Measurements from ENCODE around the gene ECM2.

The ECM2 gene

DNA sequence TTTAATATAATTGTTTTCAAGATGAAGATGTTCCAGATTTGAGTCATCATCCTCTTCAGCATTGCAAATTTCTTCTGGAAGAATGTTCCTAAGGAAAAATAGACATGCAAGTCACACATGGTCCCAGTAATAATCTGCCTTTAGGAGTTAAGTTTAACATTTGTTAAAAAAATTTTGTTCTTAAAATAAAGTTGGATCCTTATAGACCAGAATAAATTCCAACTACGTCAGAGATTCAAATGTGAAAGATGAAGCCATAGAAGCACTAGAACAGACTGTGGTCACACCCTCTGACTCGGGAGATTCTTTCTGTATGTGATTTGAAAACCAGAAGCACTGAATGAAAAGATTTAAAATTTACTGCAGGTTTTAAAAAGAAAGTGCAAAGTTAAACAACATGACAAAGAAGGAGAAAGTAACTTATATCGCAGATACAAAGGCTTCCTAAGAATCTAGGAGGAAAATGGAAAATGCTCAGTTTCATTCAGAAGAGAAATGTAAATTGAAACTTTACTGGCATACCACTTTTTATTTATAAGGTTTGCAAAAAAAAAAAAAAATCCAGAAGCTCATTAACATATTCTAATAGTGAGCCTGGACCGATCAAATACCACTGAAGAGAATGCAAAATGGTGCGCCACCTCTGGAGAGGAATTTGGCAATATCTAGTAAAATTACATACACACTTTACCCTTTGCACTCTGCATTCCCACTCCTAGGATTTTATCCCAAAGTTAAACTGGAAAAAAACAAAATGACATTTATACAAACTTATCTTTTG is 39.2 kb downstream of the ECM2 start:
- DNase-seq: no peak

DNA sequence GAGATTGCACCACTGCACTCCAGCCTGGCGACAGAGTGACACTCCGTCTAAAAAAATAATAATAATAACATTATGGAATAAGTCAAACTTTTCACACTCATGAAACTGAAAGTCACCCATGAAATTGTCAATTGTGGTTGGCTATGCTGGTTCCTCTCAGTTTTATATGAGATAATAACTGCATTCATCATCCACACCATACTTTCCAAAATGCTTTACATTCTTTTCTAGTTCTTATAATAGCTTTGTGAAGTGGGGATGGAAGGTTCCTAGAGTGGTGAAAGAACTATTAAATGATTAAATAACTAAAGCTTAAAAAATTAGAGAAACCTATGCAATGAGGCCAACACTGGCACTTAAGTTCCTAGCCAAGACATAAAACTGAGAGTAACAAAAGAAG is 40.9 kb downstream of the ECM2 start:
- DNase-seq: no peak

DNA sequence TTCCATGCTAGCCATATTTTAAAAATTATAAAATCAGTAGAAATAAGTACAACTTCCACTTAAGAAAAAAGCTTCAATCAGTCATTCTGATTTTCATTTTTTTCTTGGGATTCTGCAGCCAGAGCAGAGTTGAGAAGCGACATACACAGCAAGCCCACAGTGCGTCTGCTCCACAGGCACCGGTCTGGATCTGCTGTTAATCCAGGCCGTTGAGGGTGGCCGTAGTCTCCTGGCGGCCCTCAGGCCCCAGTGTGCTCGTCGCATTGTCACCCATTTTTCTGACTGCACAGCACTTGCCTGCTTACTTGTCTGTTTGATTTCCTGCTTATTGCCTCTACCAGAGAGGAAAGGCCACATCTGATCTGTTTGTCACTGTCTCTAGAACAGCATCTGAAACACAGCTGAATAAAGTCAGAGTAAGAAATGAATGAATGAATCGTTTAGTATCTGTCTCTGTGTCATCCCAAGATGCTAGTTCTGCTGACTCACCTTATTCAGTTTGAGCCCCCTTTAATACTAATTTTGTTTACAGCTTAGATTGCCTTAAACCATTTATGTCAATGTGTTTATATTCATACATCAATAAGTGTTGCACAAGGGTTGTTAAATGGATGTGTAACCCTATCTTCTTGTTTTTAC is 41.9 kb downstream of the ECM2 start:
- DNase-seq: no peak

DNA sequence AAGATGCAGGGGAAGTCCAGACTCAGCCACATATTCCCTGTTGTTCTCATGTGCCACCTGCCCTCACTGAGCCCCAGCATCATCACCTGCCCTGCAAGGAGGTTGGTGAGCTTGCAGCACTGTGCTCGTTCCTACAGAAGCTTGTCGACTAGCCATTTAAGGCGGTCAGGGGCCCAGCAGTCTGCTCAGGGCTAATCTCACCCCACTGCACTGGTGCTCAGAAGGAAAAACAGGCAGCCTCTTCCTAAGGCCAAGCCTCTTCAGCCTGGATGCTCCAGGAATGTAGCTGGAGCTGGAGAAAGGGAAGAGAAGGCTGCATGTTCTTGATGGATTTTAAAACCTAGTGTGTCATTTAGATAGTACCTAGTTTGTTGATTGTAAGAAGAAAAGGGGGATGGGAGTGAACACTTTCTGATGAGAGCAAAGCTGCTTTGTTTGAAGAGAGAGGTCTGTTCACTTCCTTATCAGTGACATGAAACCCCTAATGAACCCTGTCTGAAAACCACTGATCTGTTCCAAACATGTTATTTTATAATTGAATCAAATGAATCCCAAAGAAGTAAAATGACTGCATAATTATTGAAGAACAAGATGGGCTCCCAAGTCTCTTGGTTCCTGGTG is 42.9 kb downstream of the ECM2 start:
- no peak for DNase-seq

DNA sequence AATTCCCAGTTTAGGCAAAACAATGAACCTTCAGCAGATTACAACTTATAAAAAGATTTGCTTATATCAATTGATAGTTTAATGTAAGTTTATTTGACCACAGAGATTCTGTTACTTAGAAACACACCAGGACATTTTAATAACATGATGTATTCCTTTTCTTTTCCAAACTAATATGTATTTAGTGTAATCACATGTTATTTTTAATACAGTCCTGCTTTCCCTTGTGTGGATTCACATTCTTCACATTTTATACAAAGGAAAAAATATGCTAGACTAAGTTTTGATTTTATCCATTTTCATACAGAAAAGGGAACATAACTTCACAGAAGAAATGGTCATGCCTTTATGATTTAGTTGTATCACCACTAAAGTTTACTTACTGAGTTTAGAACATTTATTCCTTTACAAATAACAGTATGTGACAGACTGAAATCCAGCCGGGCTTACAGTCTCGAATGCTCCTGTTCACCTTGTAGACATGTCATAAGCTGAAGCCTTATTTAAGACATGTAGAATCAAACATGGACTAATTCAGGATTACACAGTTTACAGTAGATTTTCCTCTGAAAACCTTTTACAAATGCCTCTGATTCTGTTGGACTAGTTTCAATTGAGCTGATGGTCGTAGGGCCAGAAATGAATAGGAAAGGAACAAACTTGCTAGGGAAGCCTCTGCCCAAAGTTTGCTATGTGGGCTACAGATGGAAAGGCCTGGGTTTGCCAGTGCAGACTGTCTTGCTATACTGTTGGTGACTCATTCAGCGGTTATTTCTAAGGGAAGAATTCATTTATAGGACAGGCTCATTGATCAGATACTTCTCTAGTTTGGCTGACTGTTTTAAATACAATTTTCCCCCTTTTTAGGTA is 46.9 kb downstream of the ECM2 start:
- no peak for DNase-seq

DNA sequence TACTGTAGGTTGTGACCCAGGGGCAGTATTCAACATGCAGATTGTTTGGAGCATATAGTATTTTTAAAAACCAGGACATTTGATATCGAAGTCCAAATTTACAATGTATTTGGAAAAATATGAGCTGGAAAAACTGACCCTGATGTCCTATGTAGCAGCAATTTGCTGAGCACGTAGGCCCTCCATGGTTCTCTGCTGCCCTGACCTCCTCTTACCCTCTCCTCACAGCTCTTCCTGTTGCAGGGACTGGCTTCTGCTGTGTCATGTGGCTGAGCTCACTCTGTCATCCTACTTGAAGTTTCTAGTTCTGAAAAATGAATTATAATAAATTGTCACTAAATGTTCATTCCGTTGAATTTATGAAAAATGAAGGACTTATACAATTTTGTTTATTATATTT is 49.4 kb downstream of the ECM2 start:
- DNase-seq: no peak

DNA sequence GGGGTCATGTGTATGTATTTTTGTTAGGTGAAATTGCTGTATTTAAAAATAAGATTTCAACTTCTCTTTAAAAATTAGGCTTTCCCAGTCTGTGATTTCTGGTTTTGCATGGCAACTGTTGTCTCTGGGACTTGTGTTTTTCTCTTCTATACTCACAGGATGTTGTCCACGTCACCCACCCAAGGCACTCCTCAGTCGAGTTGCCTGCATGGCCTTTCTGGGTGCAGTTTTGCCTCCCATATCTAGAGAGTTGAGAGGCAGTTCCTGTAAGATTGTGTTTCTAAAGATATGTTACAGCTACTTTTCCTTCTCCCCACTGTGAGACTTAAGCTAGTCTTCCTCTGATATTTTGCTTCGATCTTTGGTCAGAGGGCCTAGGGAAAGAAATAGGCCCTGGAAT is 51.2 kb downstream of the ECM2 start:
- no peak for DNase-seq

DNA sequence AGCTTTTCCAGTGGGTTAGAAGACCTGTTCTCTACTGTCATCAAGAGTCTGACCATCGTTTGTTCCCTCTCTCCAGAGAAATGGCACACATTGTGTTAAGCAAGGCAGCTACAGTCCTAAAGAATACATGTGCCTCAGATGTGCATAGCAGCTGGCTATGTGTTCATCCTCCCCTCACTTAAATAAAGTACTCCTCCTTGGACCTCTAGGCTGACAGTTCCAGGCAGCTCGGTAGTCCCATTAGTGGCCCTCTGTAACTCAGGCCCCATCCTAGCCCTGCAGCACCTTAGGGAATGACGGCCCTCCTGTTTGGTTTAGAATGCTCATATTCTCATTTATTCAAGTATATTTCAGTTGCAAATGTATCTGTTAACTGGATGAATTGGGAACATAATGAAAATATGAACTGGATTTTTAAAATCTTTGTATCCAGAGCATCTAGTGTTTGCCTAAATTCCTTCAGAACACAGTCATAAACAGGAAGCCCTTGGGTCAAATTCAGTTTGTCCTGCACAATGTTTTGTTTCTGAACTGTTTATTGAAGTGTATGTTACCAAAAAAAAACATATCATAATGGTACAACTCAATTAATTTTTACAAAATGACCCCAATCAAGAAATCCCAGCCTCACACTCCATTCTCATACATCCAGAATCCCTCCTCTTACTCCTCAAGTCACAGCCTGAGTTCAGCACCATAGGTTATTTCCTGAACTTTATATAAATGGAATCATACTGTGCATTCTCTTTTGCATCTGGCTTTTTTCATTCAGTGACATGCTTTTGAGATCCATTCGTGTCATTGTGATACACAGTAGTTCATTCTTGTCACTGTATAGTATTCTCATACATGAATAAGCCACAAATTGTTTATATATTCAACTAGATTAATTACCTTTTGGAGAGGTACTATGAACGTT is 51.9 kb downstream of the ECM2 start:
- DNase-seq: no peak

DNA sequence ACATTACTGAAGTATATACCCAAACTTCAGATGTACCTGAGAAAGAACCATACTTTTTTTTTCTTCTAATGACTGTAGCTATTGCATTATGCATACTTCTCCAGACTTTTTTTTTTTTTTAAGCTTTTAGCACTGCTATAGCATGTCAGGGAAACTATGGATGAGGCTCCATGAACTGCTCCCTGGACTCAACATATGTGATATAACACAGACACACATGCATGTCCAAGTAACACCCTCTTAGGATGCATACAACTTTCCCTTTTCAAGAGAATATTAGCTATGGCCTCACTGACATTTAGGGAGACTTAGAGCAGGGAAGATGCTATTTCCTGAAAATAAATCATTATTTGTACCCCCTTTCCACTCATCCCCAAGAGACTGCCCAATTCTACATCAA is 53.0 kb downstream of the ECM2 start:
- DNase-seq: no peak

DNA sequence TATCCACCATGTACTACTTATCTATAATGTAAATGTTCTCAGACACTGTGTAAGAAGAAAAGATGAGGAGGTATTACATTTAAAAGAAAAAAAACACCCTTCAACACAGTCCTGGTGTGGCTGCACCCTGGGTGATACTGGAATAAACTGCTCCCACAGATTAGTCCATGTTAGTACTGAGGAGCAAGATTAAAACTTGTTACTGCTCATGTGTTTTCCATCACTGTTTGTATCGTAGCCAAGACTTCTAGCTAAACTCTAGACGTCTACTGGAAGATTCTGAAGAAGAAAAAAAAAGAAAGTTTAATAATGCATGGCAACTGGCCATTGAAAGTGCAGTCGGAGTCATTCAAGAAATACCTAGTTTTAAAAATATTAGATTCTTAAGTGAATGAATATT is 53.5 kb downstream of the ECM2 start, which contains the start of gene ASPN:
Gene ASPN, minus strand, starts transcription at position 178 of the 400 bp plus-strand sequence.
- DNase-seq: no peak

DNA sequence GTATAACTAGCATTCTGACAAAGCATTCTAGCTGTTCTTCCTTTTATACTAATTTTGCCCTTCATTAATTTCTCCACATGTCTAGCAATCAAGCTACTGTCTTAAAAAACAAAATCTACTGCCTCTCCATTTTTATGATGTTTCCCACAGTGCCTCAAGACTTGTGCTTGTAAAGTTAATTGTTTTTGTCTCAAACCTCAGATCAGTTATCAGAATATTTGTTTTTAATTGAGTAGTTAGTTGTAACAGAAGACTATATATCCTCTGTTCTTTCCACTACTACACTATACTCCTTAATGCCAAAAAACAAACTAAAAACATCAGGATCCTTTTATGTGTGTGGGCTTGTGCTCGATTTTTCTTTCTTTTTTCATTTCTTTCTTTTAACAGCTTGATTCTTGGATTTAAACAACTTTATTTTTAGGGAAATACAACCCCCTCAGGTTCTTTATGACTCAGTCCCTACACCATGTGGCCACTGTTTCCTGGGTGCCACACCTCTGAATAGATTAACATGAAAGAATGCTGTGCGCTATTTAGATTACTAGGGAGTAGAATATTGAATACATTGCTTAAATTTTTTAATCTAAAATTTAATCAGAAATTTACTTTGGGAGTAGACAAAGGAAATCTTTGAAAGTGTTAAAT is 54.7 kb downstream of the ECM2 start:
- DNase-seq: no peak

DNA sequence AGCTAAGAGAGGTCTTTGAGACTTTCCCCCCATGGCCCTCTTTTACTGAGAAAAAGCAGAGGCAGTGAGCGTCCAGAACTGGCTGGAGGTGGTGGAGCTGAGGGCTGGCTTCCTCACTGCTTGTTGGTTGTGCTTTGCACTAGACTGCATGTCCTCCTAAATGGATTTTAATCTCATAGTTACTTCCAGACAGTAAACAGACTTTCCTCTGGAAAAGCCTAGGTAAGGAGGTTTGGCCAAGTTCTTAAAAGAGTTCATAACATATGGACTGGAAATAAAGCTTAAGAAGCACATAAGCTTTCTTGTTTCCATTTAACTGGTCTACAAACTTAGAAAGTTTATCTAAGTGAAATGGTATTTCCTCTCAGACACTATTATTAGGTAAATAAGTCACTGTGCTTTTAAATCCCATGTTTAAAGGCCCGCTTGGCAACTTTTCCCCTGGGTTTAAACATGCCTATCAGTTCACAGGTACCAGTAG is 55.5 kb downstream of the ECM2 start:
- no peak for DNase-seq

DNA sequence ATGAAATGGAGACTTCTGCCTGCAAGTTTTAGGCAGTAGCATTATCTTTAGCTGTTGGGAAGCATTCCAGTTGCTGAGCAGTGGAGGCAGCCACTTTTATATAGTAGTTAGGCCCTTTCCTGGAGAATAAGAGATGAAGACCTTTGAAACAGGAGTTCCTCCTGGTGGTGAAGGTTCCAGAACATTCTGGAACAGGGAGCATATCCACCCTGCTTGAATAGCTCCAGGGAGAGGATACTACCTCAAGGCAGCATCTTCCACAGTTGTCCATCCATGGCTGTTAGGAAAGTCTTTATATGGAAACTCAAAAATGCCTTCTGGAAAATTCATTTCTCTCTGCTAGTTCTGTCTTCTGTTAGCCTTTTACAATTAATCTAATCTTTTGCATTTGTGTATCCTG is 56.4 kb downstream of the ECM2 start:
- DNase-seq: no peak

DNA sequence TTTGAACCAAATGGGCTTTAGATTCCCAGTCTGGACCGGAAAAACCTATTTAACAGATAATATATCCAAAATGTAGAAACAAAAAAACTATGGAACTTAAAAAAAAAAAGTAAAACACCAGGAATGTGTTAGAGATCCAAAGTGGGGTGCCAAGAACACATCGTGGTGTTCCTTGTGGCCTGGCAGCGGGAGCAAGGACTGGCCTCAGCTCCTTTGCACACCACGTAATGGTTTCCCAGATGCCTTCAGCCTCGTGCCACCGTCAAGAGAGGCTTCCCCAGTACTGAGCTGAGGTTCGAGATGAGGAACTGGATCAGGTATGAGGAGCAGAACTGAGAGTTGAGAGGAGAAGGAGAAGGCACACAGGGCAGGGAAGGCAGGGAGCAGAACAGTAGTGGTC is 57.0 kb downstream of the ECM2 start:
- no peak for DNase-seq

DNA sequence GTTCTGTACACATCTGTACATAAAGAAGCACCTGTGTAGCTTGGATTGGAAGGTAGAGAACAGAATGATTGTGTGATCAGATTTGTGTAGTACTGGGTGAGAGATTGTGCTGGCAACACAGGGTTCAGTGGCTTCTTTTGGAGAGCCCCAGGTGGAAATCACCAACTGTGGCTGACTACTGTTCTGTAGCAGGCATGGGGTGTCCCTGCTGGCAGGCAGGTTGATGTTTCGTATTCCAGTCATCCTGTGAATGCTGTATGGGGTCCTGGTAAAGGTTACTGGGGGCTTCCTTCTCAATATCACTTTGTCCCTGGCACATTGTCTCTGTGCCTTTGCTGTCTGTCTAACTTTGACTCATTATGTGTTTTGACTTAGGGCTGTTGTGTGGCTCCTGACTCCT is 58.8 kb downstream of the ECM2 start:
- no peak for DNase-seq

DNA sequence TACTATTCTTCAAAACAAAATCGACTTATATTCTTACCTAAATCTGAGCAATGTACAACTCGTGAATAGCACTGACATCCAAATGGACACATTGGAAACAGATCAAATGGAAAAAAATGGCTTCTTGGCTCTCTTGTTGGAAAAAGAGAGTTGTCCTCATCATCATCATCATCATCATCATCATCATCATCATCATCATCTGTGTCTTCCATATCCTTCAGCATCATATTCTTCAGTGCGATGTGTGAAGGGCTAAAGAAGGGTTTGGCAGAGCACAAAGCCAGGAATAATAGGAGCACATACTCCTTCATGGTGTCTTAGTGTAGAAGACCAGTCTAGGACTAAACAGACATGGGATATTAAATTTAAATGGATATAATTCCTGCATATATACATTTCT is 61.2 kb downstream of the ECM2 start:
- DNase-seq: no peak

DNA sequence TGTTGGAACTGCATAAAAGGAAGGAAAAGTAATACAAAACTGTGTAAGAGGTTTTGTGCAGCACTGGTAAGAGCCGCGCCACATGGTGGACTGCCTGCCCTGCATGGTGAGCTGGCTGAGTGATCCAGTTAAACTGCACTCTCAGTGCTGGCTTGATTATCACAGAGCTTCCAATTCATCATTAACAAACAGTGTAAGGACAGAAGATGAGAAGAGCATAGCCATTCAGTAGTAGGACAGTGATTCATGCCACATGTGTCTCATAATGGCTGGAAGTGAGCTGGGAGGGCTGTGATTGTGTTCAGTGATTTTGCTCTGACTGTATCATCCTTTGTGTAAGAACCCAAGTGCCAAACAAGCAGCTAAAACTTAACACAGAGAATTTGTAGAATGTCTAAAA is 67.6 kb downstream of the ECM2 start:
- no peak for DNase-seq

DNA sequence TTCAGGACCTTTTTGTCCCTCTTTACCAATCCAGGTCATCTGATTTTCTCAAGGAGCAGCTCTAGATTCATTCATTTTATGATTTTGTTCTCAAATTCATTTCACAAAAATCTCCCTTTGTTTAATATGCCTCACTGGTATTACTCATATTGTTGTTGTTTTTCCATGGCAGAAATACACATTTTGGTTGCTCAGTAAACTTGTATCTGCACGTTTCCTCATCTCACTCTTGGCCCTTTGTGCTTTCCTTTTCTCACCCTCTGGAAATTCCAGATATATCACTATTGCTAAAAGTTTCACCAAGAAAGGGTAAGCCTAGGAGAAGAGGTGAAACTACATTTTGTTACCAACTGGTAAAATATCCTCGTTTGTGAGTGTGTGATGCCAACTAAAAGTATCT is 68.3 kb downstream of the ECM2 start:
- no peak for DNase-seq

DNA sequence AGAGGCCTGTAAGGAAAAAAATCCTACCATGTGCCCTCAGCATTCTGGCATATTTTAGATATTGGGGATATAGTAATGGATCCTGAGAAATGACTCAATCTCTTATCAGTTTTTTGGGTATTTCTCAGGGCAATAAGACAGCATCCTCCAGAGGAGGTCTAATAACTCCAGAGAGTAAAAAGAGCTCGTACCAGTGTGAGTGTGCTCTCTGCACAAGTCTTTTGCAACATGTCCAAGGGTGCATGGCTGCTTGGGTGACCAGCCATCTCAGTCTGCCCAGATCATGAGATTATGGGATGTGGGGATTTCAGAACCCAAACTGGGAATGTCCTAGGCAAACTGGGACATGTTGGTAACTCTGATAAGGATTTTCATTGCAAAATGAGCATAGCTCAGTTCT is 68.7 kb downstream of the ECM2 start:
- no peak for DNase-seq

DNA sequence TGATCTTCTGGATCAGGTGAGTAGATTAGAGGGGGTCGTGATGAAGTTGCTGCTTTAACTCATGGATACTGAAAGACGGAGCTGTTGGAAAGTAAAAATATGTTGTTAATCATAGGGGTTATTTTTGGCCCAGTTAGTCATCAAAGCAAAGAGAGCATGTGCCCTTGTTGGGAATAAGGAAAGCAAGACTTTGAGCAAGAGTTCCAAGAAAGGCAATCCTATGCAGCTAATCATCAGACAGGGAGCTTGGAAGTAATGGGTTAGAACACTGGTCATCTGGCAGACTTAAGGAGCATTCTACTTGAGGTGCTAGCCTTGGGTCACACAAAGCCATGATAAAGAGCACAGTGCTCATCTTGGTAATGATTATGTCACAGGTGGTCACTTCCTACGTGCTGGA is 71.8 kb downstream of the ECM2 start:
- DNase-seq: no peak

DNA sequence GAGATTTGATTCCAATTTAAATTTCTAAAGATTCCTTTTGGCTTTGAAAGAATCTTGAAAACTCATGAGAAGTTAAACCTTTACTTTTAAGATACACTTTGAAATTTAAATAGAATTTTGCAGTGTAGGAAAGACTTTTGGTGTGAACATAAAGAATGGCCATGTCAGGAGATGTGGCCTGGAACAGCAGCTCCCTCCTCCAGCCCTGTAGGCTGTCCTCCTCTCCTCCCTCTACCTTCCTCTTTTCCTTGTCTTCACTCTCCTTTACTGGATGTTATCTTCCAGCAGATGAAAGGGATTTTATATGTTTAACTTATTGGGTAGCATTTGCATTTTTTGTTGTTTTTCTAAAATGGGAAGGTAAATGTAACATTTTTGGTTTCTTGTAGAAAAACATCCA is 72.4 kb downstream of the ECM2 start:
- no peak for DNase-seq

DNA sequence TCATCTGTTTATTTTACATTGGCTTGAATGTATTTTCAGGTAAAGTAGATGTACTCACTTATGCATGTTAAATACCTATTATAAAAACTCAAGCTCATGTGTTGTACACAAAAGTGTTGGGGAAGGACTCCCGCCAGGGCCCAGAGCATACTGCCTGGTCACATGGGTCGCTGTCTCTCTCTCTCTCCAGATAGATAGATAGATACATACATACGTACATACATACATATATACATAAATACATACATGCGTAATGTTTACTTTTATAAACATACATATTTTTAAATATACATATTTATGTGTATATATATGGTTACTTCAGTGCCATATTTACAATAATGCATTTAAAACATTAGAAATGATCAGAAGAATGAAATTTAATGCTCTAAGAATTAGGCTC is 78.2 kb downstream of the ECM2 start:
- no peak for DNase-seq
